ENCODE data around the gene STKLD1.
"Not testable (repeated sequence)": the region's sequence is repeated elsewhere in the genome, so short reads cannot be mapped to it uniquely, and the experiment has no call there.

Gene STKLD1

GRCh38 chr9:133384736-133385321 lies 8.7 kb downstream of the STKLD1 start:
- no peak for DNase-seq (ENCODE audit: low read depth, low spot score)

GRCh38 chr9:133385452-133385851 lies 9.3 kb downstream of the STKLD1 start:
- DNase-seq (ENCODE audit: low read depth, low spot score) = no peak

GRCh38 chr9:133386338-133386737 lies 10.2 kb downstream of the STKLD1 start:
- no peak for DNase-seq (ENCODE audit: low read depth, low spot score)

- DNase-seq (ENCODE audit: low read depth, low spot score) = no peak
Measured at GRCh38 chr9:133387680-133388079, 11.5 kb downstream of the STKLD1 start.

- DNase-seq (ENCODE audit: low read depth, low spot score) = no peak
Measured at GRCh38 chr9:133389025-133389557, 12.9 kb downstream of the STKLD1 start.

- DNase-seq (ENCODE audit: low read depth, low spot score) = no peak
Measured at GRCh38 chr9:133389562-133389961, 13.4 kb downstream of the STKLD1 start.

GRCh38 chr9:133390713-133391112 lies 14.5 kb downstream of the STKLD1 start:
- DNase-seq (ENCODE audit: low read depth, low spot score) = no peak

GRCh38 chr9:133391449-133391848 lies 15.3 kb downstream of the STKLD1 start:
- DNase-seq (ENCODE audit: low read depth, low spot score) = not testable (repeated sequence)

GRCh38 chr9:133392308-133392707 lies 16.1 kb downstream of the STKLD1 start:
- not testable (repeated sequence) for DNase-seq (ENCODE audit: low read depth, low spot score)

- no peak for DNase-seq (ENCODE audit: low read depth, low spot score)
Measured at GRCh38 chr9:133393399-133393798, 17.2 kb downstream of the STKLD1 start.

GRCh38 chr9:133394687-133395271 lies 18.6 kb downstream of the STKLD1 start:
- no peak for DNase-seq (ENCODE audit: low read depth, low spot score)

GRCh38 chr9:133396952-133397351 lies 20.8 kb downstream of the STKLD1 start:
- no peak for DNase-seq (ENCODE audit: low read depth, low spot score)

GRCh38 chr9:133397370-133397769 lies 21.2 kb downstream of the STKLD1 start:
- DNase-seq (ENCODE audit: low read depth, low spot score) = no peak

- DNase-seq (ENCODE audit: low read depth, low spot score) = no peak
Measured at GRCh38 chr9:133397895-133398294, 21.7 kb downstream of the STKLD1 start.

- no peak for DNase-seq (ENCODE audit: low read depth, low spot score)
Measured at GRCh38 chr9:133400292-133400691, 24.1 kb downstream of the STKLD1 start.

GRCh38 chr9:133401588-133401987 lies 25.4 kb downstream of the STKLD1 start:
- no peak for DNase-seq (ENCODE audit: low read depth, low spot score)

- no peak for DNase-seq (ENCODE audit: low read depth, low spot score)
Measured at GRCh38 chr9:133402689-133403088, 26.5 kb downstream of the STKLD1 start.

GRCh38 chr9:133403766-133404453 lies 27.7 kb downstream of the STKLD1 start:
- no peak for DNase-seq (ENCODE audit: low read depth, low spot score)

GRCh38 chr9:133404454-133405002 lies 28.4 kb downstream of the STKLD1 start:
- no peak for DNase-seq (ENCODE audit: low read depth, low spot score)

GRCh38 chr9:133405508-133406438 lies 29.6 kb downstream of the STKLD1 start:
- DNase-seq (ENCODE audit: low read depth, low spot score) = no peak
